ENCODE results near the gene SNRNP70. TPM values are rescaled to one million over a fixed set of nuclear protein-coding genes. Genes with fewer than 3 reads are reported as not detected.
A peak's percentile ranks its signal among the peaks of the same experiment; 100 is the strongest.

The SNRNP70 gene
- total and polyA plus RNA-seq, 2 of the 13 experiments (the other 11 are each of a cell fraction or from before 2014, with no cell fraction given): 150 to 210 TPM

GRCh38 chr19:49128545-49129237 is 43.4 kb downstream of the SNRNP70 start:
- Histone ChIP-seq H4K20me1 (ENCODE audit: insufficient read depth, low read length) (no peaks in the 10 kb centered on the region), H3K27me3 (ENCODE audit: control insufficient read depth in 1 of 2, insufficient read depth in 2 of 2, low read length in 2 of 2) (no peaks in the 10 kb centered on the region), H2AFZ (ENCODE audit: low read length) (no peak overlapping the region), H3K4me1 (ENCODE audit: insufficient read depth, low read length) (peaks cover 42% of the 10 kb centered on the region), H3K9ac (ENCODE audit: insufficient read depth, low read depth, low read length) (peak overlapping the region; percentile 44; the same call in 1 of the 2 replicates), H3K36me3 (replicated peaks in 1 of 2; ENCODE audit: control insufficient read depth in 1 of 2, insufficient read depth in 2 of 2, low read length in 2 of 2) (peaks cover 0 to 2% of the 10 kb centered on the region in 2 experiments; a peak in 2 of 5 replicates), H3K9me3 (ENCODE audit: low read length) (no peaks in the 10 kb centered on the region), H3K4me2 (ENCODE audit: low read depth, low read length) (peak overlapping the region; percentile 99), H3K4me3 (replicated peaks in 1 of 3; ENCODE audit: insufficient read depth in 1 of 3, low read depth in 2 of 3, low read length in 3 of 3) (peak overlapping the region; percentile 49 to 75 (median 58)), H3K27ac (ENCODE audit: extremely low read length, insufficient read depth, low read length) (peak overlapping the region; percentile 72), H3K79me2 (ENCODE audit: insufficient read depth, low read length) (no peaks in the 10 kb centered on the region)
- 0 out of 2 replicates have a peak, but pooled peaks have one; percentile 18 for TF ChIP-seq ZNF331 (CRISPR knock-in tag; IDR thresholded peaks at IDR 0.05)
- TF ChIP-seq EEA1 (CRISPR knock-in tag; IDR thresholded peaks at IDR 0.05; ENCODE audit: borderline replicate concordance): no peak
- TF ChIP-seq CCDC6 (CRISPR knock-in tag; IDR thresholded peaks at IDR 0.05): 0 out of 2 replicates have a peak, but pooled peaks have one; percentile 10
- peak; percentile 16; the same call in 1 of the 2 replicates for TF ChIP-seq ZNF672 (CRISPR knock-in tag; IDR thresholded peaks at IDR 0.05)
- TF ChIP-seq TIGD3 (CRISPR knock-in tag; IDR thresholded peaks at IDR 0.05; ENCODE audit: borderline replicate concordance): 0 out of 2 replicates have a peak, but pooled peaks have one; percentile 45
- 0 out of 2 replicates have a peak, but pooled peaks have one; percentile 13 for TF ChIP-seq SNAI1 (CRISPR knock-in tag; IDR thresholded peaks at IDR 0.05; ENCODE audit: borderline replicate concordance)
- peak; percentile 2; the same call in 1 of the 2 replicates for TF ChIP-seq JUN (CRISPR knock-in tag; IDR thresholded peaks at IDR 0.05)
- peak; percentile 9 for TF ChIP-seq PHF5A (CRISPR knock-in tag; IDR thresholded peaks at IDR 0.05; ENCODE audit: low read depth, unreplicated experiment)
- no peak for TF ChIP-seq ZMYM4 (CRISPR knock-in tag; IDR thresholded peaks at IDR 0.05)
- 0 out of 2 replicates have a peak, but pooled peaks have one; percentile 40 for TF ChIP-seq MEF2D (CRISPR knock-in tag; IDR thresholded peaks at IDR 0.05)
- TF ChIP-seq HNF1B (CRISPR knock-in tag; IDR thresholded peaks at IDR 0.05): 0 out of 2 replicates have a peak, but pooled peaks have one; percentile 40
- TF ChIP-seq HNF4A (CRISPR knock-in tag; IDR thresholded peaks at IDR 0.05): no peak
- no peak for TF ChIP-seq KAT2B (IDR thresholded peaks at IDR 0.05; ENCODE audit: borderline replicate concordance, low read depth, low read length)
- FAIRE-seq: no peak
- ChIA-PET POLR2A (interaction anchor here (1.1 to 1.9 kb wide), 4 partner anchors 15 to 322 kb away, joined by 3 to 21 read pairs (median 10); partner anchors contain the start of gene LIN7B), CTCF (ENCODE audit: low intra/inter-chr PET ratio, low total read pairs) (no interaction called here)
- intact Hi-C loops (cut with micrococcal nuclease; ENCODE audit: unreplicated experiment) (loop anchor here (5.0 kb wide), 1 partner anchor 69 kb away; no protein-coding TSS in a partner anchor), in situ Hi-C loops (cut with HindIII; ENCODE audit: extremely low pct_ligation_motif_present, low pct_unique_long_range_greater_than_20kb) (no loop called here)
- no peak for ATAC-seq
- no TSS peak for BruUV-seq (replicated peaks)
- WGBS (ENCODE audit: low lambda C conversion rate): 52% methylated on average over 15 of the region's 15 CpGs
- no peak for DNase-seq (ENCODE audit: low spot score)
